ENCODE results near the gene EYA2.
"Not testable (repeated sequence)": the region's sequence is repeated elsewhere in the genome, so short reads cannot be mapped to it uniquely, and the experiment has no call there.

Gene EYA2

GRCh38 chr20:46959081-46959692 lies 64.5 kb downstream of the EYA2 start:
- no peak for TF ChIP-seq CTCF (IDR thresholded peaks at IDR 0.05; ENCODE audit: borderline replicate concordance, control extremely low read depth, extremely low read depth, insufficient read depth, missing control alignments)
- in situ Hi-C loops (cut with MboI; ENCODE audit: low sequenced_read_pairs, unreplicated experiment): no loop called here
- no peak for DNase-seq (ENCODE audit: low spot score)

- no peak for DNase-seq (ENCODE audit: low spot score)
- no peak for TF ChIP-seq CTCF (IDR thresholded peaks at IDR 0.05; ENCODE audit: borderline replicate concordance, control extremely low read depth, extremely low read depth, insufficient read depth, missing control alignments)
- in situ Hi-C loops (cut with MboI; ENCODE audit: low sequenced_read_pairs, unreplicated experiment): no loop called here
Observed at GRCh38 chr20:46959821-46960220, 65.2 kb downstream of the EYA2 start.

DNA sequence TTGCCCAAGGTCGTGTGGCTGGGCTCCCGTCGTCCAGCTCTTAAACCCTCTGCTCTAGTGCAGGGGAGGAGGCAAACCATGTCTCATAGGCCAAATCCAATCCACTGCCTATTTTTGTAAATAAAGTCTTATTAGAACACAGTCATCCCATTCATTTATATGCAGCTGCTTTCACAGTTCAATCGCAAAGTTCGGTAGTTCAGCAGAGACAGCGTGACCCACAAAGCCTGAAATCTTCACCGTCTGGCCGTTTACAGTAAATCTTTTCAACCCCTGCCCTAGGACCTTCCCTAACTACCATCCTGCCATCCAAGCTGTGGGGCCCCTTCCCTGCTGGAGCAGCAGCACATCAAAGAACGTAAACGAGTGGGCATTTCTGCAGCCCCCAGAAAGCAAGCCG lies 65.9 kb downstream of the EYA2 start:
- no peak for DNase-seq (ENCODE audit: low spot score)
- in situ Hi-C loops (cut with MboI; ENCODE audit: low sequenced_read_pairs, unreplicated experiment): no loop called here
- no peak for TF ChIP-seq CTCF (IDR thresholded peaks at IDR 0.05; ENCODE audit: borderline replicate concordance, control extremely low read depth, extremely low read depth, insufficient read depth, missing control alignments)

- in situ Hi-C loops (cut with MboI; ENCODE audit: low sequenced_read_pairs, unreplicated experiment); DNase-seq (ENCODE audit: low spot score): not testable (repeated sequence)
Observed at GRCh38 chr20:46961968-46962367, 67.3 kb downstream of the EYA2 start.

GRCh38 chr20:46962452-46963195 lies 68.0 kb downstream of the EYA2 start:
- no peak for TF ChIP-seq CTCF (IDR thresholded peaks at IDR 0.05; ENCODE audit: borderline replicate concordance, control extremely low read depth, extremely low read depth, insufficient read depth, missing control alignments)
- in situ Hi-C loops (cut with MboI; ENCODE audit: low sequenced_read_pairs, unreplicated experiment): no loop called here
- DNase-seq (ENCODE audit: low spot score): no peak

- DNase-seq (ENCODE audit: low spot score): no peak
- no peak for TF ChIP-seq CTCF (IDR thresholded peaks at IDR 0.05; ENCODE audit: borderline replicate concordance, control extremely low read depth, extremely low read depth, insufficient read depth, missing control alignments)
Observed at GRCh38 chr20:46963196-46963529, 68.5 kb downstream of the EYA2 start.

DNA sequence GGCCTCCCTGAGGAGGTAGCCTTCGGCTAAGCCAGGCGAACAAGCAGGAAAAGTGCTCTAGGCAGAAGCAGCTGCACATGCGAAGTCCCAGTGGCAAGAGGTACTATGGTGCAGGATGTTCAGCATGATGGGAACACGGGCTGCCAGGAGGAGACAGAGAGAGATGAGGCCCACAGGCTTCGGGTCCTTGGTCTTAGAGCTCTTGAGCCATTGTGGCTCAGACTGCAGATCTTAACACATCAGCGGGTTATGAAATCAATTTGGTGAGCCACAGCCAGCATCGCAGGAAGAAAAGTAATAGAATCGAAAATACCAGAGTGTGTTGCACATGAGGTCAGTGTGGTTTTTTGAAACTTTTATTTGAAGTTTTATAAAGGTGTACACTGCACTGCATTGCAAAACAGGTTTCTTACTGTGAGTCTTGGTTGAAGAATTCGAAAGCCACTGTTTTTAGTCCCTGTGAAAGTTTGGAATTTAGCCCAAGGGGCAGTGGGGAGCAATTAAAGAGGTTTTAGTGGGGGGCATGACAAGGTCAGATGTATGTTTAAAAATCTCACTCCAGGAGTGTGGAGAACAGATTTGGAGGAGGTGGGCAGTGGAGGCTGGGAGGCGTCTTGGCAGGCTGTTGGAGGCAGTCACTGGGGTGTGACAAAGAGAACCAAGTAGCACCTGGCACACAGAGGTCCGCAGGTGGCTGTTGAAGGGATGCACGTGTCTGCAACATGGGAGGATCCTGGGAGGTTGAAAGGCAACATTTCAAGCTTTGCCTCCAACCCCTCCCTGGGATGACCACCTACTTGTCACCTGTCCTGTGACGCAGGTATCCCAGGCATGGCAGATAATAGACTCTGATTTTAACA lies 69.3 kb downstream of the EYA2 start:
- in situ Hi-C loops (cut with MboI; ENCODE audit: low sequenced_read_pairs, unreplicated experiment): no loop called here
- no peak for TF ChIP-seq CTCF (IDR thresholded peaks at IDR 0.05; ENCODE audit: borderline replicate concordance, control extremely low read depth, extremely low read depth, insufficient read depth, missing control alignments)
- DNase-seq (ENCODE audit: low spot score): no peak

More at GRCh38 chr20:46963196-46963529, 68.5 kb downstream of the EYA2 start:
- in situ Hi-C loops (cut with MboI; ENCODE audit: low sequenced_read_pairs, unreplicated experiment): no loop called here

All from GM13976 (cell line).